Keratinocyte (primary cell): ENCODE data around the gene SF3B4. TPM values are rescaled to one million over a fixed set of nuclear protein-coding genes. Genes with fewer than 3 reads are reported as not detected.

Experiments used
- DNase-seq: peaks from one replicate; pipeline ENCODE4 v3.0.0-alpha.2; 2011; ENCODE audit warnings: low read depth, missing footprints, low spot score
- FAIRE-seq: peaks from 2 replicates; lab custom pipeline; 2011; peaks lifted over from hg19 to GRCh38; lab: Jason Lieb, UNC
- H2AFZ ChIP-seq: 2 replicates; pipeline ENCODE4 v1.6.0; 2012; ENCODE audit warnings: low read length, control low read depth, inconsistent platforms; ENCODE audit not compliant: control insufficient read depth
- H3K27ac ChIP-seq: 2 replicates; pipeline ENCODE4 v1.5.1; 2011; ENCODE audit warnings: low read length; ENCODE audit not compliant: control insufficient read depth, insufficient read depth
- H3K27me3 ChIP-seq: 3 replicates; pipeline ENCODE4 v1.6.0; 2011; ENCODE audit warnings: low read length; ENCODE audit not compliant: control insufficient read depth, insufficient read depth; ENCODE audit errors: extremely low read depth
- H3K36me3 ChIP-seq, 2 experiments: 2 replicates in 1 of 2; 3 replicates in 1 of 2; pipeline ENCODE4 v1.5.1; 2011; ENCODE audit warnings: low read length in 2 of 2, mild to moderate bottlenecking in 1 of 2; ENCODE audit not compliant: control insufficient read depth in 2 of 2, insufficient read depth in 2 of 2; ENCODE audit errors: extremely low read depth in 1 of 2
- H3K4me1 ChIP-seq: 3 replicates; pipeline ENCODE4 v1.5.1; 2011; ENCODE audit warnings: low read length; ENCODE audit not compliant: control insufficient read depth, insufficient read depth; ENCODE audit errors: extremely low read depth
- H3K4me2 ChIP-seq: 3 replicates; pipeline ENCODE4 v1.6.0; 2011; ENCODE audit warnings: low read depth, low read length; ENCODE audit not compliant: control insufficient read depth, insufficient read depth; ENCODE audit errors: extremely low read depth
- H3K4me3 ChIP-seq, 3 experiments: fragments of 200-600 bp in 1 of 3; sonication (generic) in 1 of 3; 2 replicates in 2 of 3; 3 replicates in 1 of 3; pipeline ENCODE4 v1.5.1; 2011 to 2016; ENCODE audit warnings: low read length in 3 of 3, mild to moderate bottlenecking in 3 of 3, control low read depth in 2 of 3, inconsistent platforms in 1 of 3, low read depth in 1 of 3, mixed read lengths in 1 of 3, mixed run types in 1 of 3, moderate library complexity in 1 of 3; ENCODE audit not compliant: control insufficient read depth in 2 of 3, insufficient read depth in 2 of 3; ENCODE audit errors: extremely low read depth in 1 of 3
- H3K79me2 ChIP-seq: 2 replicates; pipeline ENCODE4 v1.6.0; 2012; ENCODE audit warnings: low read length; ENCODE audit not compliant: control insufficient read depth, insufficient read depth
- H3K9ac ChIP-seq: 3 replicates; pipeline ENCODE4 v1.6.0; 2011; ENCODE audit warnings: low read length; ENCODE audit not compliant: control insufficient read depth, insufficient read depth; ENCODE audit errors: extremely low read depth
- H3K9me1 ChIP-seq: 3 replicates; pipeline ENCODE4 v1.6.0; 2011; ENCODE audit warnings: low read length; ENCODE audit not compliant: control insufficient read depth, insufficient read depth; ENCODE audit errors: extremely low read depth
- H3K9me3 ChIP-seq: 2 replicates; pipeline ENCODE4 v1.5.1; 2012; ENCODE audit warnings: low read depth, low read length; ENCODE audit not compliant: control insufficient read depth
- H4K20me1 ChIP-seq: 3 replicates; pipeline ENCODE4 v1.6.0; 2011; ENCODE audit warnings: low read length; ENCODE audit not compliant: control insufficient read depth, insufficient read depth; ENCODE audit errors: extremely low read depth
- EZH2 ChIP-seq: IDR thresholded peaks from one replicate; pipeline ENCODE4 v1.6.1; 2012; ENCODE audit warnings: inconsistent platforms, mild to moderate bottlenecking, low read length, moderate library complexity
- dilution Hi-C: fragments of 300-500 bp; cut with MboI; formaldehyde crosslinking; loops from one replicate; pipeline ENCODE4 v1.7.0; 2020; ENCODE audit warnings: low sequenced_read_pairs; ENCODE audit not compliant: extremely low pct_ligation_motif_present
- polyA plus RNA-seq, 5 experiments: library from polyadenylated mRNA; depleted of rRNA in 3 of 5; stranded (reverse) in 3 of 5; stranded (forward) in 1 of 5; unstranded in 1 of 5; fragments of >200 nt; gene quantifications; 1 replicate in 1 of 5; 2 replicates in 3 of 5; 3 replicates in 1 of 5; pipeline versions ENCODE4 v1.2.1 to v1.2.3, GENCODE V29; 2011 to 2012; ENCODE audit warnings: missing spikeins in 2 of 5, low read depth in 1 of 5, low replicate concordance in 1 of 5
- TF ChIP-seq, protein P1 (sequence below), 3 experiments: IDR thresholded peaks in 1 of 3; conservative IDR thresholded peaks in 1 of 3; optimal IDR thresholded peaks in 1 of 3; 2 replicates in 2 of 3; 3 replicates in 1 of 3; pipeline versions ENCODE3 to v1.5.1; 2011; ENCODE audit warnings: low read length in 3 of 3, mild to moderate bottlenecking in 3 of 3, moderate library complexity in 2 of 3, control low read depth in 1 of 3, inconsistent platforms in 1 of 3; ENCODE audit not compliant: insufficient read depth in 2 of 3; ENCODE audit errors: extremely low read depth in 1 of 3

The SF3B4 gene
- polyA plus RNA-seq, 1 donor (not counting 4 experiments of a cell fraction or from before 2014, with no cell fraction given): 35.4 TPM

DNA sequence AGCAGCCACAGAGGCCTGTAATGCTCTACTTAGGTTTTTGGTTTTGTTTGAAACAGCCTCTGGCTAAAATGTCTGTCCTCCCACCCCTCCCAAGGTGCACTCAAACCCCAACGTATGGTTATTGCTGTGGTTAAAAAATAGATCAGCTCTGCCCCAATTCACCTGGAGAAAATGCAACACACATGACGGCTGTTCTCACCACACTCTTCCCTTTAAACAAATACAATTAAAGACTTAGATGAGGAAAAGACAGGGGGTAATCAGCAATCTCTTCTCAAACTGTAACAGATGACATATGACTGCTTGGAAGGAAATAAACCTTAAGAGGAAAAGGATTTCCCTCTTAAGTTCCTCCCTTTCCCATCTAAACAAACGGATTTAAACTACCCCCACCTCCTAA is 15.3 kb upstream of the SF3B4 start:
- H3K9me3 ChIP-seq: no peaks in the 10 kb centered on the region
- TF ChIP-seq, protein P1, sequence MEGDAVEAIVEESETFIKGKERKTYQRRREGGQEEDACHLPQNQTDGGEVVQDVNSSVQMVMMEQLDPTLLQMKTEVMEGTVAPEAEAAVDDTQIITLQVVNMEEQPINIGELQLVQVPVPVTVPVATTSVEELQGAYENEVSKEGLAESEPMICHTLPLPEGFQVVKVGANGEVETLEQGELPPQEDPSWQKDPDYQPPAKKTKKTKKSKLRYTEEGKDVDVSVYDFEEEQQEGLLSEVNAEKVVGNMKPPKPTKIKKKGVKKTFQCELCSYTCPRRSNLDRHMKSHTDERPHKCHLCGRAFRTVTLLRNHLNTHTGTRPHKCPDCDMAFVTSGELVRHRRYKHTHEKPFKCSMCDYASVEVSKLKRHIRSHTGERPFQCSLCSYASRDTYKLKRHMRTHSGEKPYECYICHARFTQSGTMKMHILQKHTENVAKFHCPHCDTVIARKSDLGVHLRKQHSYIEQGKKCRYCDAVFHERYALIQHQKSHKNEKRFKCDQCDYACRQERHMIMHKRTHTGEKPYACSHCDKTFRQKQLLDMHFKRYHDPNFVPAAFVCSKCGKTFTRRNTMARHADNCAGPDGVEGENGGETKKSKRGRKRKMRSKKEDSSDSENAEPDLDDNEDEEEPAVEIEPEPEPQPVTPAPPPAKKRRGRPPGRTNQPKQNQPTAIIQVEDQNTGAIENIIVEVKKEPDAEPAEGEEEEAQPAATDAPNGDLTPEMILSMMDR (optimal IDR thresholded peaks at IDR 0.05 in 1 of 3, IDR thresholded peaks at IDR 0.05 in 1 of 3, conservative IDR thresholded peaks at IDR 0.05 in 1 of 3; ENCODE audit: extremely low read depth in 1 of 3, insufficient read depth in 2 of 3, low read length in 3 of 3): no peak
- TF ChIP-seq EZH2: no peak
- dilution Hi-C loops: no loop called here
- no peak overlapping the region for H3K4me2 ChIP-seq
- H3K27ac ChIP-seq: no peak overlapping the region
- H3K4me3 ChIP-seq: no peak overlapping the region
- DNase-seq (no peak), FAIRE-seq (no peak)
- H3K4me1 ChIP-seq: peaks cover 33% of the 10 kb centered on the region
- H3K36me3 ChIP-seq: peaks cover 5 to 15% of the 10 kb centered on the region in 2 experiments
- no peak overlapping the region for H2AFZ ChIP-seq
- H4K20me1 ChIP-seq: no peaks in the 10 kb centered on the region
- no peaks in the 10 kb centered on the region for H3K79me2 ChIP-seq
- H3K9me1 ChIP-seq: no peaks in the 10 kb centered on the region
- no peaks in the 10 kb centered on the region for H3K27me3 ChIP-seq
- no peak overlapping the region for H3K9ac ChIP-seq

DNA sequence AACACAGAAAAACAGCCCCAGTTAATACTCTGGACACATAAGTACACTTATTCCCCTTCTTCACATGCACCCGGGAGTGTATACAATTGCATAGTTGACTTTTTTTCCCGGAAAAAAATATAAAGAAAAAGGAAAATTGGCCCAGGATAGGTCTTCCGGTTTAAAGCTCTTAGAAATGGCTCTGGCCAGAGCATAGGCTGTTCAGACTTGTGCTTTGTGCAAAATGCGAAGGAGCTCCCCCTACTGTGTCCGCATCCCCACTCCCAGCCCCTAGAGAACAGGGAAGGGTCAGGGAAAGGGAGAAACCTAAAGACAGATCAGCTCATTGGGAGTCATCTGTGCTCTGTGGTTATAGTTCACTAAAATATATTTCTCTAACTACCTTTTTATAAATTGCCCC is 14.6 kb upstream of the SF3B4 start:
- TF ChIP-seq, protein P1 (optimal IDR thresholded peaks at IDR 0.05 in 1 of 3, IDR thresholded peaks at IDR 0.05 in 1 of 3, conservative IDR thresholded peaks at IDR 0.05 in 1 of 3; ENCODE audit: extremely low read depth in 1 of 3, insufficient read depth in 2 of 3, low read length in 3 of 3): peak in 2 of 3 experiments; percentile 35 to 62
- TF ChIP-seq EZH2: no peak
- Histone ChIP-seq H3K9me3 (no peaks in the 10 kb centered on the region), H3K9ac (no peak overlapping the region), H3K4me1 (peaks cover 40% of the 10 kb centered on the region), H3K4me3 (no peak overlapping the region), H3K9me1 (no peaks in the 10 kb centered on the region), H3K36me3 (peaks cover 5 to 15% of the 10 kb centered on the region in 2 experiments), H3K27ac (peak overlapping the region; percentile 50), H3K27me3 (no peaks in the 10 kb centered on the region), H3K4me2 (peak overlapping the region; percentile 62), H2AFZ (peak overlapping the region; percentile 32), H3K79me2 (no peaks in the 10 kb centered on the region), H4K20me1 (no peaks in the 10 kb centered on the region)
- FAIRE-seq (no peak), DNase-seq (no peak)
- dilution Hi-C loops: no loop called here
